PC-9 (cell line): ENCODE measurements around the gene UBIAD1.

ENCODE experiments used
- EZH2 ChIP-seq: fragments of 200-600 bp; sonication (generic); IDR thresholded peaks from 2 replicates; pipeline ENCODE4 v1.8.0; 2017; ENCODE audit warnings: antibody characterized with exemption, low read depth
- TF ChIP-seq, protein P1 (sequence below): fragments of 200-600 bp; sonication (generic); conservative IDR thresholded peaks from 2 replicates; pipeline ENCODE4 v1.6.1; 2017; ENCODE audit warnings: mixed run types, antibody characterized with exemption, mild to moderate bottlenecking, moderate library complexity

DNA sequence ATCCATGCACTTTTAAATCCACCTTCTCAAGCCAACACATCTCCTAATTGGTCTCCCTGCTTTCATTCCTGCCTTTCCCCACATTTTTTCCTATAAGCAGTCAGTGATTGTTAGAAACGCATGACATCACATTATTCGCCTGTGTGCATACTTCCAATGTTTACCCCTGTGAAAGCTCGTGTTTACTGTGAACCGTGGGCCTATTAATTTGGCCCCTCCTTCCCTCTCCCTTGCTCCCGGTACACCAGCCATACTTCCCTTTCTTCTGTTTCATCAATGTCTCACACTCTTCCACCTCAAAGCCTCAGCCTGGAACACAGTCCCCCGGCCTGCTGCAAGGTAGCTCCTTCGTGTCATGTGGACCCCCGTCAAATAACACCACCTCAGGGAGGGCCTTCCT lies 19.8 kb upstream of the UBIAD1 start:
- TF ChIP-seq, protein P1, sequence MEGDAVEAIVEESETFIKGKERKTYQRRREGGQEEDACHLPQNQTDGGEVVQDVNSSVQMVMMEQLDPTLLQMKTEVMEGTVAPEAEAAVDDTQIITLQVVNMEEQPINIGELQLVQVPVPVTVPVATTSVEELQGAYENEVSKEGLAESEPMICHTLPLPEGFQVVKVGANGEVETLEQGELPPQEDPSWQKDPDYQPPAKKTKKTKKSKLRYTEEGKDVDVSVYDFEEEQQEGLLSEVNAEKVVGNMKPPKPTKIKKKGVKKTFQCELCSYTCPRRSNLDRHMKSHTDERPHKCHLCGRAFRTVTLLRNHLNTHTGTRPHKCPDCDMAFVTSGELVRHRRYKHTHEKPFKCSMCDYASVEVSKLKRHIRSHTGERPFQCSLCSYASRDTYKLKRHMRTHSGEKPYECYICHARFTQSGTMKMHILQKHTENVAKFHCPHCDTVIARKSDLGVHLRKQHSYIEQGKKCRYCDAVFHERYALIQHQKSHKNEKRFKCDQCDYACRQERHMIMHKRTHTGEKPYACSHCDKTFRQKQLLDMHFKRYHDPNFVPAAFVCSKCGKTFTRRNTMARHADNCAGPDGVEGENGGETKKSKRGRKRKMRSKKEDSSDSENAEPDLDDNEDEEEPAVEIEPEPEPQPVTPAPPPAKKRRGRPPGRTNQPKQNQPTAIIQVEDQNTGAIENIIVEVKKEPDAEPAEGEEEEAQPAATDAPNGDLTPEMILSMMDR, result no peak
- no peak for TF ChIP-seq EZH2
